CMK (cell line): ENCODE data around the gene CD84.
"Not testable (repeated sequence)": the region's sequence is repeated elsewhere in the genome, so short reads cannot be mapped to it uniquely, and the experiment has no call there.

Experiments used
- DNase-seq: peaks from one replicate; pipeline ENCODE4 v3.0.0-alpha.2; 2010; ENCODE audit warnings: low read depth

The CD84 gene

DNA sequence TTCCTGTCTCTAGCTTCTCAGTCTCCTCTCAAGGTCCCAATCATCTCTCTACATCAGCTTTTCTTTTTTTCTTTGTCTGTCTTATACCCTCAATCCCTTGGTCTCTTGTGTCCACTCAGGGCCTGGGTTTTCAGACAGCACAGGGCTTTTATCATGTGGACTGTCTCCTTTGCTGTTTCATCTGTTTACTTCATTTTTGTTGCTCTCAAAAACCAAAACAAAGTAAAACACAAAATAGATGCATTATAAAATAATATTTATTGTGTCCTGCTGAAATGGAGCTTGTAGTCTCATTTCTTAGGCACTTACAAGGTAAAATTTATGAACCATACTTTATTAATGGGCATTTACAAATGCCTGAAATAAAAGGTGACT lies 38.5 kb downstream of the CD84 start:
- no peak for DNase-seq

DNA sequence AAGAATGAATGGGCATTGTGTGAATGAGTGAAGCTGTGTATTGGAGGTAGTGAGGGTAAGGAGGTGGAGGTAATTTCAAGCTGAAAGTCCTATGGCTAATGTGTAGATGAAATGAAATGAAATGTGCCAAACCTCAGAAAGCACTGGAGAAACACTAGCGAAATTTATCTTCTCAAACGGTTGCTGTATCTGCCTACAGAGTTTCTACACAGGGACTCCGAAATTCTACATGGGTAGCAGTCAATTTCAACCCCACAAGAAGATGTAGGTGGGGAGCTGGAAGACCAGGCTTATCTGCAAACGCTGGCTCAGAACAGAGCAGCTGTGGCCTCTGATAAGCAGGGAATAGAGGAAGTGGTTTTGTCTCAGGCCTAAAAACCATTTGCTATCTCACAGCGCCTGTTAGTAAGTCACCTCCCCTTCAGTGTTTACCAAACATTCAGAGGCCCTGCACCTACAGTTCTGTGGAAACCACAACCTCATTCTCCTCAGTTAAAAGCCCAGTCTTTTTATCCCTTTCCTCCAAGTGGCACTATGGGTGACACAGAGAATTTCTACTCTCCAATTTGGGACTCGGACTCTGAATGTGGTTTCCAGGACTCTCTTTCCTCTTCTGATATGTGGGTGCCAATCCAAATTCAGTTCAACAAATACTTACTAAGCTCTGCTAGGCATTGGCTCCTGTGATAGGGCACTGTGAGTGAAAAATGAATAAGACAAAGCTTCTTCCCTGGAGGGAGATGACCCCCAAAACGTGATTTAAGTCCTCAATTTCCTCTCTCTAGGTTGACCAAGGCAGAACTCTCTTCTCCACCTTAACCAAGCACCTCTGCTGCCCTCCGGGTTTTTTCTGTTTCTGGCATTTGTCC lies 39.1 kb downstream of the CD84 start:
- peak; percentile 99 for DNase-seq

GRCh38 chr1:160539684-160539989 lies 39.7 kb downstream of the CD84 start:
- DNase-seq, result no peak

DNA sequence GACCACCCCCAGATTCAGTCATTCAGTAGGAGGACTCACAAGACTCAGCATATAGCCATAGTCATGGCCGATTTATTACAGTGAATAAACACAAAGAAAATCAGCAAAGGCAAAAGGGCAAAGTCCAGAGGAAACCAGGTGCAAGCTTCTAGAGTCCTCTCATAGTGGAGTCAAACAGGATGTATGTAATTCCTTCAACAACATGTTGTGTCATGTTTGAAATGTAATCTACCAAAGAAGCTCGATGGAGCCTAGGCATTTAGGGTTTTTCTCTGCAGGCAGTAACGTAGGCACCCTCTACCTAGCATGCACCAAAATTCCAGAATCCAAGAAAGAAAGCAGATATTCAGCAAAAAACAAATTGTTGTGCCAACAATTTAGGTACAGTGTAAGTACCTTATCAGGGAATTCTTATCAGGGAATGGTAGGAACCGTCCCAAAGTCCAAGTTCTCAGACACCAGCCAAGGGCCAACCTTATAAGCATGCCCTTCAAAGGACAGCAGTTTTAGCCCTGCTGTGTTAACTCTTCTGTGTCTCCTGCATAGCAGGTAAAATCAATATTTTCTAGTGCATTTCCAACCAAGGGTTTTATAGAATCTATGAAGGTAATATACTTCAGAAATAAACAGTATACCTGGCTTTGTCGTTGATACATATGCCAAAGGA lies 40.2 kb downstream of the CD84 start:
- DNase-seq, result no peak

GRCh38 chr1:160537714-160538665 lies 41.3 kb downstream of the CD84 start:
- no peak for DNase-seq

DNA sequence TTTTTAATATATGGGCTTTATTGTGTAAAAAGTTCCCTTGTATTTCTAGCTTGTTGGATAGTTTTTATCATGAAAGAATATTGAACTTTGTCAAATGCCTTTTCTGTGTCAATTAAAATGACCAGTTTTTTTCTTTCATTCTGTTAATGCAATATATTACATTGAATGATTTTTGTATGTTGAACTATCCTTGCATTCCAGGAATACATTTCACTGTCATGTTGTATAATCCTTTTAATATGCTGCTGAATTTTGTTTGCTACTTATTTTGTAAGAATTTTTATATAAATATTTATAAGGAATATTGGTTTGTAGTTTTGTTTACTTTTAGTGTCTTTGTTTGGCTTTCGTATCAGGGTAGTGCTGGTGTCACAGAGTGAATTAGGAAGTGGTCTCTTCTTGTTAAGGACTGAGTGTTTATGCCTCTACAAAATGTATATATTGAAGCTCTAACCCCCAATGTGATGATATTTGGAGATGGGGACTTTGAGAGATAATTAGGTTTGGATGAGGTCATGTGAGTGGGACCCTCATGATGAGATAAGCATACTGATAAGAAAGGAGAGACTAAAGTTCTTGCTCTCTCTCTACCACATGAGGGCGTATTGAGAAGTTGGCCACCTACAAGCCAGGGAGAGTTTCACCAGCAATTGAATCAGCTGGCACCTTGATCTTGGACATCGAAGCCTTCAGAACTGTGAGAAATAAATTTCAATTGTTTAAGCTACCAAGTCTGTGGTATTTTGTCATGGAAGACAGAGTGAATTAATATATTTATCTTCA lies 44.3 kb downstream of the CD84 start:
- DNase-seq, result no peak

GRCh38 chr1:160532557-160532813 lies 46.8 kb downstream of the CD84 start:
- not testable (repeated sequence) for DNase-seq

- not testable (repeated sequence) for DNase-seq
Observed at GRCh38 chr1:160531809-160532556, 47.3 kb downstream of the CD84 start.

GRCh38 chr1:160529401-160529952 lies 49.8 kb downstream of the CD84 start:
- DNase-seq, result not testable (repeated sequence)

DNA sequence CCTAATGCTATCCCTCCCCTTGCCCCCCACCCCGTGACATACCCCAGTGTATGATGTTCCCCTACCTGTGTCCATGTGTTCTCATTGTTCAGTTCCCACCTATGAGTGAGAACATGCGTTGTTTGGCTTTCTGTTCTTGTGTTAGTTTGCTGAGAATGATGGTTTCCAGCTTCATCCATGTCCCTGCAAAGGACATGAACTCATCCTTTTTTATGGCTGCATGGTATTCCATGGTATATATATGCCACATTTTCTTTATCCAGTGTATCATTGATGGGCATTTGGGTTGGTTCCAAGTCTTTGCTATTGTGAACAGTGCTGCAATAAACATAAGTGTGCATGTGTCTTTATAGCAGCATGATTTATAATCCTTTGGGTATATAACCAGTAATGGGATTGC lies 55.5 kb downstream of the CD84 start:
- not testable (repeated sequence) for DNase-seq

DNA sequence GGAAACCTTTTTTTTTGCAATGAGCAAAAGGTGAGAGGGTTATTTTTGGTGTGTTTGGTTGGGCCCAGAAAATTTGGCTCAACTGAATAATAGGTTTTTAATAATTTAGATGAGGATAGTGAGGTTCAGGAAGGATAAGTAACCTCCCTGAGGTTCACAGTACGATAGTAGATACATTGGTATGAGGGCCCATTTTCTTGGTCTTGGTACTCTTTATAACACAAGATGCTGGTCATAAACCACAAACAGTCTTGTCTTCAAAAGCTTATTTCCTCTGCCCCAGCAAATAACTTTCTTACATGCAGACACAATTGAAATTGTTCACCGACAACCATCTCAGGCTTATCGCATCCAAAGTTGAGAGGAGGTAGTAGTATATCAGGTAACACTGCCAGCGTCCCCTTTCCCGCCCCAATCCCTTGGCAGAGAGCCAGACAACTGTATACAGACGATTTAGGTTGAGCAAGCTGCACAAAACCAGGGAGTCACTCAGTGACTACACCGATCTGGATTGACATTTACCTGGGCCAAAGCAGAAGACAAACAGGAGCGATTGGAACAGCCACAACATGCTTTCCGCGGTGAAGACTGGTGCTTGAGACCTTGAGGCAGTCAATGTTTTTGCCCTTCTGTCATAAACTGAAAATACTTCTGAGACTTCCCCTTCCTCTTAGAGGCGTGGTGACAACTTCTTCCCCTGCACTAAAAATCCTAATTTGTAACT lies 56.5 kb downstream of the CD84 start, which contains the start of gene SLAMF6:
SLAMF6 (minus strand) TSS at position 634 of the 724 bp plus-strand sequence; CDS start at position 571, 63 bp downstream.
- DNase-seq, result no peak

DNA sequence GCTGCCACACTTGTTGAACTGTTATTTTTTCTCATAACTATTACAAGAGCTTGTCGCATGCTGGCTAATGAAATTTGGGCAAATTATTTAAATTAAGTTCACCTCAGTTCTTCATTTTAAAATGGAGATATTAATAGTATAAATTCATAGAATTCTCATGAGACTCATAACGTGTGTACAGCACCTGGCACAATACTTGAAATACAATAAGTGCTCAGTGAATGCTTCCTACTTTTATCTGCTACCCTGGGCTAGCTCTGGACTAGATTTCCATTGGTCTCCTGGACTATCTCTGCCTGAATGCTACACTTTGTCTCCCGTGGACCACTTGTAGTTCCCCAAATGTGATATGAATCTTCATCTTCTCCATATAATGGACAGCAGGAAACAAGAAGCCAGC lies 57.2 kb downstream of the CD84 start:
- DNase-seq, result no peak

DNA sequence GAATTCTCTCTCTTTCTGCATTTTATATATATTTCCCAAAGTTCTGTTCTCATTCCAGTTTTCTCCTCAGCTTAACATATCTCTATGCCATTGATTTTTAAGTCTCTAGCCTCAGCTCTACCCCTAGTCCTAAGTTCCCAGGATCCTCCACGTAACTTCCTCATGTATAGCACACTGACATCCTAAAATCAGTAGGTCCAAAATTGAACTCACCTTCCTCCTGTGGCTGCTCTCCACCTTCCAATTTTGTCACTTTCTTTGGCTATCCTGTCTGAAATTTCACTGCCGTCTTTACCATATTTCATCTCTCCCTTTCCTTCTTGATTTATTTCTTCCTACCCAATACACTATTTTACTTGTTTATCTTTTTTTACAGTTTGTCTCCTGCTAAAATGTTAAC lies 57.7 kb downstream of the CD84 start:
- no peak for DNase-seq

GRCh38 chr1:160520999-160521398 lies 58.3 kb downstream of the CD84 start:
- DNase-seq, result no peak

DNA sequence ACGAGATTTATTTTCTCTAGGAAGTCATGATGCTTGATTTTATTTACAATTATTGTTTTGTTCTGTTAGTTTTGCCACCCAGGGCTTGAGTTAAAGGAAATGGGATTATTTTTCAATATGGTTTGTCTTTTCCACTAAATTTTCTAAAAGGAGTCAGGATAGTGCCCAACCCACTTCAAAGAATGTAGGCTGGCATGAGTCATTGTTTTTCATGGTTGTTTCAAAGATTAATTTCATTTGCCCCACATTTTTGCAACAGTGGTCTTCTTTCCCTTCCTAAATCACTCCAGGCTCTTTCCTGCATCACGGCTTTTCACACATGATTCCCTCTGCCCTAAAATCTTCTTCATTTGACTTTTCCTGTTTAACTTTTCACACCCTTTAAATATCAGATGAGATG lies 58.7 kb downstream of the CD84 start:
- no peak for DNase-seq

DNA sequence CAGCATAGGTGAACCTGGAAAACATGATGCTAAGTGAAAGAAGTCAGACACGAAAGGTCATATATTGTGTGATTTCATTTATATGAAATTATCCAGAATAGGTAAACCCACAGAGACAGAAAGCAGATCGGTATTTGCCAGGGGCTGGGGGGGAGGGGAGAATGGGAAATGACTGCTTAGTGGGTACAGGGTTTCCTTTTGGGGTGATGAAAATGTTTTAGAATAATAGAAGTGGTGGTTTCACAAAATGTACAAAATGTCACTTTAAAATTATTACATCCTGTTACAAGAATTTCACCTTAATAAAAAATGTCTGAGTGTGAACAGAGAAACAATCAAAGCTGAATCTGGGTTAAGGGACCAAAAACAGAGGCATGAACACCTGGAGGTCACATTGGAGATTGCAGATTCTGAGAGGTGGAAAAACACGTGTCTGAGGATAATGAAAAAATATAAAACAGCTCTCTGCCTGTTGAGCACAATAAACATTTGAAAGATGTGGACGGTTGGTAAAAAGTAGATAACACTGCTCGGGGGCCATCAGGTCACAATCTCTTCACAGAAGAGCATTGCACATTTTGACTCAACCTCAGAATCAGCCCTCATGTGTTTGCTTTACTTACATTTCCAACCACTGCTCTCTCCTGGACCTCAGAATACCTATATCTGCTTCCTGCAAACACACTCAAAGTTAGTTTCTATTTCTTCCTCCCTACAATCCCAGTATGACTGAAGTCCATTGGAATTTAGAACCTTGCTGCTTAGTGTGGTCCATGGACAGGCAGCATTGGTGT lies 59.5 kb downstream of the CD84 start:
- DNase-seq, result no peak

GRCh38 chr1:160517519-160517918 lies 61.8 kb downstream of the CD84 start:
- not testable (repeated sequence) for DNase-seq

GRCh38 chr1:160515908-160516307 lies 63.4 kb downstream of the CD84 start:
- not testable (repeated sequence) for DNase-seq

DNA sequence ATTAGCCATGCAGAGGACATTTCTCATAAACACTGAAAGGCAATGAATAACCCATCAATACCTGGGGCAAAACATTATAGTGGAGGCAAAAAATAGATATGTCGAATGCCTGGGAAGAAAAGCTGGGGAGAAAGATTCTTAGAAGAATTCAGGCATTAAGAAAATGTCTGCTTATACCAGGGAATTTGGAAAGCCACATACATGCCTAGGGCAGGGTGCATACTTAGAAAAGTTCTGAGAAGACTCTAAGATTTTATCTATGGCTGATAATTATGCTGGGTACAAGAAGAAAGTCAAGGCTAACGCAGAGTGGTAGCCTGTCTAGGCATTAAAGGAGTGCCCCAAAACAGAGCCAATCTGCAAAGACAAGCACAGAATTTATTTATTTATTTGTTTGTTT lies 74.6 kb downstream of the CD84 start:
- DNase-seq, result no peak
